DLD1 (cell line): ENCODE data around the gene ST3GAL3.

Source experiments
- in situ Hi-C: cut with HindIII; loops from 2 replicates; pipeline ENCODE4 v1.10.0; 2017; ENCODE audit warnings: low sequenced_read_pairs

ST3GAL3 gene

DNA sequence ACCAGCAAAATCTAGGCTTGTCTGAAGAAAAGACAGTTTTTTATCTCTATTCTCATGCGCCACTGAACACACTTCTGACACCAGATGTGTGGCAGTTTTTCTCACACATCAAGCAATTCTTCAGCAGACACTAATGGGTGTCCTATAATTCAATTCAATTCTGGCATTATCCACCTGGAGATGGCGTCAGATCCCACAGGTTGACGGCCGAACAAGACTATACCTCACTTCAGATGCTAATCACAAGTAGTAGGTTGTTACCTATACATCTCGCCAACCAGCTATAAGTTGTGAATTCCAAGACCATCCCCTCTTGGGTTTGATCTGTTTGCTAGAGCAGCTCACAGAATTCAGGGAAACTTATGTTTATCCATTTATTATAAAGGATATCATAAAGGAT lies 136.3 kb downstream of the ST3GAL3 start:
- in situ Hi-C loops, result no loop called here

DNA sequence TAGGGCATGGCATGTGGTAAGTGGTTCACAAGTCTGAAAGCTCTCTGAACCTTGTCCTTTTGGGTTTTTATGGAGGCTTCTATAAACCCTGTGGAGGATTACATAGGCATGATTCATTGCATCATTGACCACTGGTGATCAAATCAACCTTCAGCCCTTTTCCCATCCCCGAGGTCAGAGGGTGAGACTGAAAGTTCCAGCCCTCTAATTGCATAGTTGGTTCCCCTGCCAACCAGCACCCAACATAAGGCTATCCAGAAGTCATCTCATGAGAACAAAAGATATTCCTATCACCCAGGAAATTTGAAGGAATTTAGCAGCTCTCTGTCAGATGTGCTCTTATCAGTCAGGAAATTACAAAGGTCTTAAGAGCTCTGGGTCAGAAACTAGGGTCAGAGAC lies 136.8 kb downstream of the ST3GAL3 start:
- in situ Hi-C loops, result no loop called here

DNA sequence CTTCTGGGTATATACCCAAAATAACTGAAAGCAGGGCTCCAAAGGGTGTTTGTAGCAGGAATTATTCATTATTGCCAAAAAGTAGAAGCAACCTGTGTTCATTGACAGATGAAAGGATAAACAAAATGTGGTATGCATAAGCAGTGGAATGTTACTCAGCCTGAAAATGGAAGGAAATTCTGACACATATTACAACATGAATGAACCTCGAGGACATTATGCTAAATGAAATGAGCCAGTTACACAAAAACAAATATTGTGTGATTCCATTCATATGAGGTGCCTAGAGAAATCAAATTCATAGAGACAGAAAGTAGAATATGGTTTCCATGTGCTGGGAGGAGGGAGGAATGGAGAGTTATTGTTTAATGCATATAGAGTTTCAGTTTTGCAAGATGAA lies 140.0 kb downstream of the ST3GAL3 start:
- in situ Hi-C loops, result no loop called here

DNA sequence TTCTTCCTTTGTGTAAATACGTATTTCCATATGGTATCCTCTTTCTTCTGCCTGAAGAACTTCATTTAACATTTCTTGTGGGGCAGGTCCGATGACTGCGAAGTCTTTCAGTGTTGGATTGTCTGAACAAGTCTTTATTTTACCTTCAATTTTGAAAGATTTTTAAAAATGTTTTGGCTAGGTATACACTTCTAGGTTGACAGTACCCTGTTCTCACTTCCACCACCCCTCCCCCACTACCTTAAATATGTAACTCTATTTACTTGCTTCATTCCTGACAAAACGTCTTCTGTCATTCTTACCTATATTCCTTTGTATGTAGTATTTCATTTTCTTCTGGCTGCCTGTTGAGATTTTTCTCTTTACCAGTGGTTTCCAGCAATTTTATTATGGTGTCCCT lies 140.5 kb downstream of the ST3GAL3 start:
- in situ Hi-C loops, result no loop called here

DNA sequence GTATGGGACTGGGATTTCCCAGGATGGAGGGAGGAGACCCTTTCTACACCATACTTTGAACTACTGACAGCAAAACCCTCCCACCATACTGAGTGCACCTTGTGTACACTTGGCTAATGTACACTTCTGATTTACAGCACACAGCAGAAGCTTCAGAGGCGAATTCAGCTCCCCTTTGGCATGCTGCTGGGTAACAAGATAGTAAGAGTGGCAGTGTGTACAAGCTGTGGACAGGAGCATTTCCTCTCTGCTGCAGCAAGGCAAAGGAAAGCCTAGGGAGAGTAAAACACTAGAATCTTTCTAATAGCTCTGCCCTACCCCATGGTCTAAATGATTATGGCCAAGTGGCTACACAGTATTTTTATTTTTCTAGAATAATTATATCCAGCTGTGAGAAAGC lies 142.3 kb downstream of the ST3GAL3 start:
- in situ Hi-C loops, result no loop called here

DNA sequence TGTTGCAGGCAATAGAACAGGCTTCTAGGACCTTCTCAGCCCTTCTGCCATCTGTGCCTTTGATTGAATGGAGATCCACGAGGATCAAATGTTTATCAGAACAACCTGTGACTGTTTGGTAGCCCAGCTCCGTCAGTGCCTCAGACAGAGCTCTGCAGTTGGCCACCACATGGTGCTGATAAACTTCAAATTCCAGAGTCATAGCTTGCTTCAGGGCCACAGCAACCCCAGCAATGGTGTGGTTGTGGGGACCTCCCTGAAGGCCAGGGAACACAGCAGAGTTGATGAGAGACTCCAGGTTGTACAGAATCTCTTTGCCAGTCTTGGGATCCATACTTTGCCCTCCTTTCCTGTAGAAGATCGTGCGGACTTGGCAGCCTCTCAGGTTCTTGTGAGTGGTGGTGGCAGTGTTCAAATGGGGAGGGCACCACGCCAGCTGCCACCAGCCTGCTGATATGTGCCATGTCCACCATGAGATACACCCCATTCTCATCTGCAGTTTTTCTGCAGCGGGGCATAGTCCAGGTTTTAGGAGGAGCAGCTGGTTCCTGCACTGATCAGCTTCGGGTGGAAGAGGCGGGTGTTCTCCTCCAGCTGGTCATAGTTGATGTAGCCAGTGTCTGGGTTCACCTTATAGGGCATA lies 143.4 kb downstream of the ST3GAL3 start:
- in situ Hi-C loops, result no loop called here

DNA sequence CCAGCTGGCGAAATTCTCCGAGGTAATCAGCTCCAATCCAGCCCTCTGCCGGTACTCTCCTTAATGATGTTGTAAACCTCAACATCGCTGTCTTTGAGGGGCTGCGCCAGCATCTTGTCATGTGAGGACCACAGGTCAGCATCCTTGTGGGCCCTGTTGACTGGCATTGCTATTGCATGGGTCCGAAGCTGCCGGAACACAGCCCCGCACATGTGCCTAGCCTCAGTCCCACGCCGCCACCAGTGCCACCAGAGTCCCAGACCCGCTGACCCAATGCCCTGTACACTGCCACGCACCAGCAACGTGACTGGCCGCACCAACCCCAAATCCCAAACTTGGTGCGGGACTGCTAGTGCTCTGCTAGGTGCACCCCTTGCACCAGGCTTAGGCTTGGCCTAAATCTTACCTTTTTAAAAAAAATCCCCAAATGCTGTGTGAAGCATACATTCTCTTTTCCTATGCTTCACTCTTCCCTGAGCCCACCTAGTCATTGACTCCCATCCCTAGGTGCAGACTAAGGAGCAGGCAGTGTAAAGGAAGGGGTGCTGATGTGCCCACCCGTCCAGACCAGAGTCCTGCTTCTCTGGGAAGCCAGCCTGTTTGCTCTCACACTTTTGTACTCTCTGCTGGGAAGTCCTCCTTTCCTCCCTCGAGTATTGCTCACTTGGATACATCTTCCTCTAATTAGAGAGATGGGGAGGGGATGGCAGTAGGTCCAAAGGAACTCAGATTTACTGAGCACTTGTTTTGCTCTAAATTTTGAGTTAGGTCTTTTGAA lies 144.4 kb downstream of the ST3GAL3 start:
- in situ Hi-C loops, result no loop called here

DNA sequence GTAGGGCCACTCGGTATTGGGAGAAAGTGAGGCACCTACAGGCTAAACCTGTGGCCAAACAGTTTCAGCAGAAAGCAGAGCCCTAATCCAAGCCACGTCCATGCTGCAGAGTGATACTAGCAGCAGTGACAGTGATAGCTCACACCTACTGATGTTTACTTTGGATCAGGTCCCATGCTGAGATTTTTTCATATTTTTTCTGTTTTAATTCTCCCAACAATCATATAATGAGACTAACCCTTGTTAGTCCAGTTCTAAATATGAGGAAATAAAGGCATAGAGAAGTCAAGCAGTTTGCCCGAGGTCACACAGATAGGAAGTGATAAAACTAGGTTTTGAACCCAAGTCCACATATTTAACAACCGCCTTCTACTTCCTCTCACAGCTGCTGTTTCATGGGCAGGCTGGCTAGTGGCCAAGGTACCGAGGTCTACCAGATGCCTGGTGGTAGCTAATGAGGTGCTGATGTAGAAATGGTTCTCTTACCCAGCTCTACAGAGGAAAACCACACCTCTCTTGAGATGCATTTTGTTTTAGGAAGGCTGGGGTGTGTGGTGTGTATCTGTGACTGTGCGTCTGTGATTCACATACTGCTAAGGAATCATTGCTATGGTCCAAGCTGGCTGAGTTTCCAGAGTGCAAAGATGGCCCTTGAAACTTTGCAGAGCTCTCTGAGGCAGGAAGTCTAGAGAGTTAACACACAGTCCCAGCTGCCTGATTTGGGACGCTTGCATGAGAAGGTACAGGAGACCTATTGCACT lies 146.0 kb downstream of the ST3GAL3 start:
- in situ Hi-C loops, result no loop called here

DNA sequence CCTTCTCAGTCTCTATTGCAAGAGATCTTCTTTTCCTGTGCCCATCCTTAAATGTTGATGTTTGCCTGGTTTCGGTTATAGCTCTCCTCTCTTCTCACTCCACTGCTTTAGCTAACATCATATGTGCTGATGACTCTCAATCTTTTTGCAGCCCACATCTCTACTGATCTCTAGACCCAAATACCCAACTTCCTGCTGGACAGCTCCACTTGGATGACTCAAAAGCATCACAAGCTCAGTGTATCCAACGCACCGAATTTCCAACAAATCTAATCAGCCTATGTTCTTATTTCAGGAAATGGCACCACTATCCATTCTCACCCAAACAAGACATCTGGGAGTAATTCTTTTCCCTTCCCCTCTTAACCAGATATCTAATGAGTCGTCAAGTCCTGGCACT lies 147.1 kb downstream of the ST3GAL3 start:
- in situ Hi-C loops, result no loop called here

DNA sequence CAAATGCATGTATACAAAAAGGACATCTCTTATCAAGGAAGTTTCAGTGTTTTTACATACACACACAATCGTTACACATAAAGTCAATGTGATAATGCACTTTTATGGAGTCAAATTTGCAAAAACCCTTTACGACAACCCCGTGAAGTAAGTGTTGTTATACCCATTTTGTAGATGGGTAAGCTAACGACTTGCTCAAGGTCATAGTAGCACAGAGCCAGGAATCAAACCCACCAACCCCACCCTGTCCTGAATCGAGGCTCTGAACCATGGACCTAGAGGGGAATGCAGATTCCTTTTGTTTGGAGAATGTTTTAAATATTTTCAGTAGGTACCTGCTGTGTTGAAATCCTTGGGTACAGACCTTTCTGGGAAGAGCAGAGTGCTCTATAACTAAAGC lies 148.9 kb downstream of the ST3GAL3 start:
- in situ Hi-C loops, result no loop called here

DNA sequence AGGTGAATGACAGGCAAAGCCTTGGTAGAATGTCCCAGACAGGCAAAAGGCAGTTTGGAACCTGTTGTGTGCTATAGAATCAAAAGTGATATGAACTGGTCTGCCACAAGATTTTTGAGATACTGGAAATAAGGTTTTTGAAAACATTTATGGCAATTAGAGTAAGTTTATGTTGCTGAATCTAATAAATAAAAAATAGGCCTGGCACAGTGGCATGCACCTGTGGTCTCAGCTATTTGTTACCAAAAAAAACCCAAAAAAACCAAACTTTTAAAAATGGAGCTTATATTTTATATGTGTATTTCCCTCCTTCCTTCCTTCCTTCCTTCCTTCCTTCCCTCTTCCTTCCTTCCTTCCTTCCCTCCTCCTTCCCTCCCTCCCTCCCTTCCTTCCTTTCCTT lies 149.8 kb downstream of the ST3GAL3 start:
- in situ Hi-C loops, result no loop called here

DNA sequence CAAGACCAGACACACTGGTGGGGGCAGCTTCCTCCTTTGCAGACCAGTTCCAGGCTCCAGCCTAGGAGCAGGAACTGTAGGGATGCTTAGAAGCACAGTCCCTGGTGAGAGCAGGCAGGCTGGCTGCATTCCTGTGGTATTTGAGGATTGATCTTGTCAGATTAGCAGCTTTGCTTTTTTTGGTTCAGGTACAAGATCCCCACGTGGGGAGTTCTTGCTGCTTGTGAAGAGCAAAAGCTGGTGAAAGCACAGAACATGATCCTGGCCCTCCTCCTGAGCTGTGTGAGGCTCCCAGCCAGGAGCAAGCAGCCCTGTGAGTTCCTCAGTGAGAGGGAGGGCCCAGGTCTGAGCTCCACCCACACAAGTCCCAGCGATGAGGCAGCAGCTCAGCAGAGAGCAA lies 151.0 kb downstream of the ST3GAL3 start:
- in situ Hi-C loops, result no loop called here

DNA sequence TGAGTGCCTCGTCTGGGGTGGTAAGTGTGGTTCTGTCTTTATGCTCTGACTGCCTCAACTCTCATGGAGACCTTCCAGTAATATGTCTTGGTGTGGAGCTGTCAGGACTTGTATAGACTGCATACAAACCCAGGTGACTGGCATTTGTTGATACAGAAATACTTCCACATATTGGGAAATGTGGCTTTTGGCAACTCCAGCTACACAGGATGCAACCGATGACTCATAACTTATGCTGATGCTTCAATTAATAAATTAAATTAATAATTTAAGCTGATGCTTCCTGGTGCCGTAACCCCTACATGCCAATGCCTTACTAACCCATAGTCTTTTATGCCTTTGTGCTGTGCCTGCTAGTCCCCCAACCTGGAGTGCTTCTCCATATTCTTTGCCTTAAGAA lies 154.0 kb downstream of the ST3GAL3 start:
- in situ Hi-C loops, result loop anchor here (5.0 kb wide), 1 partner anchor 99 kb away; no protein-coding TSS in a partner anchor

DNA sequence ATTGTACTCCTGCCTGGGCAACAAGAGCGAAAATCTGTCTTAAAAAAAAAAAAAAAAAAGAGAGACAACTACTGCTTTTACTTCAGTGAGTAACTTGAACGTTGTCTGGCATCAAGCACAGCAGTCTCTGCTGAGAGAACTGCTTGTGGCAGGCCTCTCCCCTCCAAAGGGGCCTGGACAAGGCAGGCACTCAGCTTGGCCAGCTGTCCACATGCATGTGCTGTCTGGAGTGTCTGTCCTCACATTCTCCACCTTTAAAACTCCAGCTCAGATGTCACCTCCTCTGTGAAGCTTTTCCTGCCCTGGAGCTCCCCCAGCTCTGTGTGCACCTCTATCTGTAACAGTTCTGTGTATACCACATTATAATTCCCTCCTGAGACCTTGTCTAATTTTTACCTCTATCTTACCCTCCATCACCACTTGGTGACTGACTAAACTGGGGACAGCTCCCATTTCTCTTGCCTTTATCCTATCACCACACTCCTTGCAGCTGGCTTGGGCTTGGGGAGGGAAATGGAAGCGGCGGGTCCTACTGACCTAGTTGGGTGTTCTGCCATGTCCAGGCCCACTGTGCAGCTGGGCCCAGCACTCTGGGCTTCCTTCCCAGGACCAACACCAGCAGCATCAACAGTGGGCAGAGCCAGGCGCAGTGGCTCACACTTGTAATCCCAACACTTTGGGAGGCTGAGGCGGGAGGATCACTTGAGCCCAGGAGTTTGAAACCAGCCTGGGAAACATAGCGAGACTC lies 154.8 kb downstream of the ST3GAL3 start:
- in situ Hi-C loops, result loop anchor here (5.0 kb wide), 1 partner anchor 100 kb away; no protein-coding TSS in a partner anchor

DNA sequence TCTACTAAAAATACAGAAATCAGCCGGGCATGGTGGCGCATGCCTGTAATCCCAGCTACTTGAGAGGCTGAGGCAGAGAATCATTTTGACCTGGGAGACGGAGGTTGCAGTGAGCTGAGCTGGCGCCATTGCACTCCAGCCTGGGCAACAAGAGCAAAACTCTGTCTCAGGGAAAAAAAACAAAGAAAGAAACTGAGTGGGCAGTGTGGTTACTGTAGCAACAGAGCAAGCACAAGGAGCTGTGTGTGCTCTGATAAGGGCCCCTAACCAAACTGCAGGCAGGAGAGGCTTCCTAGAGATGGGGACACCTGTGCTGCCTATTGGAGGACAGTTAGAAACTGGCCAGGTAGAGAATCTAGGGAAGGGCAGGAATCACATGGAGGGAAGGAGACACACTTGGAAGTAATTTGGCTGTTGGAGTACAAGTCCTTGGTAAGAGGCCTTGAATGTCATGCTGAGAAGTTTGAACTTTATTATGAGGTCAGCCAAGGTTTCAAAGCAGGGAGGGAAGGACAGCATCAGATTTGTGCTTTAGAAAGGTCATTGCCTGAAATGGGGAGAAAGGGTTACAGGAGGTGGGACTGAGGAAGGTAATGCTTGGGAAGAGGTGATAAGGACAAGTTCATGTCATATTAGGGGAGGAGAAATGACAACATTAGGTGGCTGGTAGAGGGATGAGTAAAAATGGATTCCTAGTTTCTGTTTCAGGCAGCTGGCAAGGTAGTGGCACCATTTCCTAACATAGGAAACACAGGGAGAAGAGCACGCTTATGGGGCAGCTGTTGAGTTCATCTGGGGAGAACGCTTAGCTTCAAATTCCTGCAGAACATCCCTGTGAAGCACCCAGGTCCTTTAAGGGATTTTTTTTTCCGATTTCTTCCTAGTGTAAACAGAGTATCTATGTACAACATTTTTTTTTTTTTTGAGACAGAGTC lies 157.0 kb downstream of the ST3GAL3 start:
- in situ Hi-C loops, result loop anchor here (5.0 kb wide), 1 partner anchor 102 kb away; no protein-coding TSS in a partner anchor

DNA sequence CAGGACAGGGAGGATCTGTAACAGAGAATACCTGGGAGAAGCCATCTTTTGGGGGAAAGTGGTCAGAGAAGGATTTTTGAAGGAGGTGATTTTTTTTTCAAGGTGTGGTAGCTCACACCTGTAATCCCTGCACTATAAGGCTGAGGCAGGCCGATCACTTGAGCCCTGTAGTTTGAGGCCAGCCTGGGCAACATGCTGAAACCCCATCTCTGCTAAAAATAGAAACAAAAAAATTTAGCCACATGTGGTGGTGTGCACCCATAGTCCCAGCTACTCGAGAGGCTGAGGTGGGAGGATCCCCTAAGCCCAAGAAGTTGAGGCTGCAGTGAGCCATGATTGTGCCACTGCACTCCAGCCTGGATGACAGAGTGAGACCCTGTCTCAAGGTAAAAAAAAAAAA lies 158.9 kb downstream of the ST3GAL3 start:
- in situ Hi-C loops, result no loop called here

DNA sequence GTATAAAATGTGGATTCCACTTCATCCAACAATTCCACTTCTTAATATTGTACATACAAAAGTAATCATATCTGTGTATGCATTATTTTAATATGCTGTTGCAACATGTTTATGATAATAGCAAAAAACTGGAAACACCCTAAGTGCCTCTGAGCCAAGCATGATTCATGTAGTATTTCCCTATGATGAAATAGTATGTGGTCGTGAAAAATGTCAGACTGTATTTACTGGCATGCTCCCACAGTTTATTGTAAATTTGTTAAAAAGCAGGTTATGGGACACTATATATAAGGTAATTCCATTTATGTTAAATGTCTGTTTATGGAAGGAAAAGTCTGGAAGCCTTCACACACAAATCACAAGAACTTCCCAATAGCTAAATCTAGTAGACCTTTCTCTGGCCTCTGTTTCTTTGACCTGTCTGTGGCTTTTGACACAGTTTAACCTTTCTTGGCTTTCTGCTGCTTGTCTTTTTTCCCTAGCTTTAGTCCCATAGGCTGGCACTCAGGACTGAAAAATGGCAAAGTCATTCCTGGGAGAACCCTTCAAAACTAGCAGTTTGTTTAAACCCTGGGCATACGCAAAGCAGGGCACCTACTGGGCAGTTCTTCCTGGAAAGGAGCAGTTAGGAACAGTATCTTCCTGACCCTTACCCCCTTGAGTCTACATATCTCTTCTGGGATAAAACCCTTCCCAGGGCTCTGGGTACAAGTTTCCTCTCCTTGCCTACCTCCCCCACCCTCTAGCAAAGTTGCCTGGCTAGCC lies 160.8 kb downstream of the ST3GAL3 start:
- in situ Hi-C loops, result no loop called here

DNA sequence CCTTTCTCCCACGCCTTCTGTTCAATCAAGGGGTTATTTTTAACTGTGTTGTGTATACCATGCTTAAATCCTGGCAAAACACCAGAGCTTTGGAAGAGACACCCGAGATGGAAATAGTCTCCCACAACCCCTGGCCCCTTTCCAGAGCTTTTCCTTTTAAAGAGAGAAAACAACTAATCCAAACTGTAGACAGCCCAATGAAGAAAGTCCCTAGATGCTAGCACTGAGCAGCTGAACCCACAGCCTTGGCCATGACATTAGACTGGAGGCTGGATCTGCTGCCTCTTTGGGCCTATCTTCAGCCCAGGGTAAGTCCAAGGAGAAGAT lies 161.4 kb downstream of the ST3GAL3 start:
- in situ Hi-C loops, result no loop called here

DNA sequence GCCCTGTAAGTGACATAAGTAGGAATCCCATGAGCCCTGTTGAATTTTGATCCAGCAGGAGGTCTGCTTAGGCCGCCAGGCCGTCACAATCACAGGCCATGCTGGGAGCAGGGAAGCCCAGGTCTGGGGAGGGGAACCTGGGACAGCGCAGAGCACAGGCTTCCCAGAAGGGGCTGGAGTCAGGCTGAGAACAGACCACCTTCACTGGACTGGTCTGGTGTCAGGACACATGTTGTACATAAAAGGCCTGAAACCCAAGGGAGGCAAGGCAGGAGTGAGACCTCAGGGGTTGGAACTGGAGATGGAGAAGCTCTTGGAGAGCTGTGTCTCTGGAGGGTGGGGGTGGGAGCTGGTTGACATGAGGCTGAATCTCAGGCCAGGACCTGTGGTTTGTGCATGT lies 163.0 kb downstream of the ST3GAL3 start:
- in situ Hi-C loops, result no loop called here
